ENCODE data around the gene ULK4.
A peak's percentile ranks its signal among the peaks of the same experiment; 100 is the strongest.

ULK4 gene

DNA sequence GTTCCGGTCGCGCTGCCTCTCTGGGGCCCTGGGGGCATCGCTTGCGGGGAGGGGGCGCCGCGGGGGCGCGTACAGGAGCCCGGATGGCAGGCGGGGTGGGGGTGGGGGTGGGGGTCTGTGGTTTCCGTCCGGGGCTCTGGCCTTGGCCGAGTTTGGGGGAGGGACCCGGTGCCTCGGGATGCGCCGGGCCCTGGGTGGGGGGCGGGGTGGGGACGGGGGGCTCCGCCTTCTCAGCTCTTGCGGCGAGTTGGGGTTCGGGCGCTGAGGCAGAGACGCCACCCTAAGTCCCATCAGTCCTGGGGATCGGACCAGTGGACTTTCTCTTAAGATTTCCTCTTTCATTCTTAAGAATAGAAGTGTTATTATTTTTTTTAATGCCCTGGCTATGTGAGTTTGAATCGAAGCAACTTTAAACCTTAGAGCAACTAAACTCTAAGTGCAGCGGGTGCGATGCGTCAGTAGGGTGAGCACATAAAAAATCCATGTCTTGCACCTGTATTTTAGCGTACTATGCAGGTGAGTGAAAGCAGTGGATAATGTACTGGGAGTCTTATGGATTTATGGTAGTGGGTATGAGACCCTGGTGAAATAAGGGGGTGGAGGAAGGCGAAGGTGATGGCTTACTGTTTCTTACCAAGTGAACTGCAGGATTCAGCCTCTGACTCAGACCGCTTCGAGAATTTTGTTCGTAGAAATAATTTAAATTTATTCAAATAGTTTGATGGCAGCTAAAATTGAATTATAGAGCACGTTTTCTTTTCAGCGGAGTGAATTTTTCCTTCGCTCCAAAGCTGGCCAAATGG is 761.8 kb downstream of the ULK4 start:
- Histone ChIP-seq H3K4me3 (ENCODE audit: low read length, poor library complexity, severe bottlenecking) (peak overlapping the region; percentile 88), H4K20me1 (ENCODE audit: insufficient read depth, low read length, poor library complexity, severe bottlenecking) (peaks cover 52% of the 10 kb centered on the region)
- TF ChIP-seq, protein P1, sequence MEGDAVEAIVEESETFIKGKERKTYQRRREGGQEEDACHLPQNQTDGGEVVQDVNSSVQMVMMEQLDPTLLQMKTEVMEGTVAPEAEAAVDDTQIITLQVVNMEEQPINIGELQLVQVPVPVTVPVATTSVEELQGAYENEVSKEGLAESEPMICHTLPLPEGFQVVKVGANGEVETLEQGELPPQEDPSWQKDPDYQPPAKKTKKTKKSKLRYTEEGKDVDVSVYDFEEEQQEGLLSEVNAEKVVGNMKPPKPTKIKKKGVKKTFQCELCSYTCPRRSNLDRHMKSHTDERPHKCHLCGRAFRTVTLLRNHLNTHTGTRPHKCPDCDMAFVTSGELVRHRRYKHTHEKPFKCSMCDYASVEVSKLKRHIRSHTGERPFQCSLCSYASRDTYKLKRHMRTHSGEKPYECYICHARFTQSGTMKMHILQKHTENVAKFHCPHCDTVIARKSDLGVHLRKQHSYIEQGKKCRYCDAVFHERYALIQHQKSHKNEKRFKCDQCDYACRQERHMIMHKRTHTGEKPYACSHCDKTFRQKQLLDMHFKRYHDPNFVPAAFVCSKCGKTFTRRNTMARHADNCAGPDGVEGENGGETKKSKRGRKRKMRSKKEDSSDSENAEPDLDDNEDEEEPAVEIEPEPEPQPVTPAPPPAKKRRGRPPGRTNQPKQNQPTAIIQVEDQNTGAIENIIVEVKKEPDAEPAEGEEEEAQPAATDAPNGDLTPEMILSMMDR (conservative IDR thresholded peaks at IDR 0.05; ENCODE audit: low read length) = no peak
- no peak for TF ChIP-seq EZH2phosphoT487 (IDR thresholded peaks at IDR 0.05; ENCODE audit: borderline replicate concordance)

GRCh38 chr3:41198950-41199865 is 762.7 kb downstream of the ULK4 start, which contains the start of gene CTNNB1:
CTNNB1 (plus strand) TSS chr3:41199505; CDS start chr3:41224069, 24,564 bp downstream.
- H3F3A ChIP-seq (ENCODE audit: low read depth) = 0 out of 2 replicates have a peak, but pooled peaks cover 6% of the 10 kb centered on the region
- no peaks in the 10 kb centered on the region for H3K27me3 ChIP-seq (ENCODE audit: insufficient read depth, low read length, poor library complexity, severe bottlenecking)
- peak within 1 kb of the TSS; percentile 88 for H3K4me3 ChIP-seq (ENCODE audit: low read length, poor library complexity, severe bottlenecking)
- H3K9me2 ChIP-seq (replicated peaks; ENCODE audit: low read depth, low read length) = no peaks in the 10 kb centered on the region
- H2AFZ ChIP-seq (ENCODE audit: low read length) = peak within 1 kb of the TSS; percentile 91
- H3K4me1 ChIP-seq (ENCODE audit: insufficient read depth, low read length, poor library complexity, severe bottlenecking) = peaks cover 32% of the 10 kb centered on the region
- TF ChIP-seq, protein P1 (conservative IDR thresholded peaks at IDR 0.05; ENCODE audit: low read length) = no peak; the same call in 1 of the 2 replicates
- no peak for TF ChIP-seq EZH2phosphoT487 (IDR thresholded peaks at IDR 0.05; ENCODE audit: borderline replicate concordance)
- H3K9me3 ChIP-seq (ENCODE audit: insufficient read depth, low read depth, low read length) = no peaks in the 10 kb centered on the region
- H3K79me2 ChIP-seq (ENCODE audit: insufficient read depth, low read length) = peaks cover 48% of the 10 kb centered on the region
- H3K9ac ChIP-seq (ENCODE audit: low read depth, low read length, poor library complexity, severe bottlenecking) = peak within 1 kb of the TSS; percentile 93
- H3K4me2 ChIP-seq (ENCODE audit: low read depth, low read length, poor library complexity, severe bottlenecking) = peak within 1 kb of the TSS; percentile 87
- H3K36me3 ChIP-seq (ENCODE audit: insufficient read depth, low read length) = no peaks in the 10 kb centered on the region
- H4K20me1 ChIP-seq (ENCODE audit: insufficient read depth, low read length, poor library complexity, severe bottlenecking) = peaks cover 43% of the 10 kb centered on the region

More for the DNA sequence above, 761.8 kb downstream of the ULK4 start:
- no peaks in the 10 kb centered on the region for H3K9me2 ChIP-seq (replicated peaks; ENCODE audit: low read depth, low read length)
- peak overlapping the region; percentile 70 for H3K4me2 ChIP-seq (ENCODE audit: low read depth, low read length, poor library complexity, severe bottlenecking)
- no peaks in the 10 kb centered on the region for H3K27me3 ChIP-seq (ENCODE audit: insufficient read depth, low read length, poor library complexity, severe bottlenecking)
- peak overlapping the region; percentile 93 for H3K9ac ChIP-seq (ENCODE audit: low read depth, low read length, poor library complexity, severe bottlenecking)
- H3K4me1 ChIP-seq (ENCODE audit: insufficient read depth, low read length, poor library complexity, severe bottlenecking) = peaks cover 40% of the 10 kb centered on the region
- no peak overlapping the region for H2AFZ ChIP-seq (ENCODE audit: low read length)
- H3F3A ChIP-seq (ENCODE audit: low read depth) = 0 out of 2 replicates have a peak, but pooled peaks cover 6% of the 10 kb centered on the region
- peaks cover 57% of the 10 kb centered on the region for H3K79me2 ChIP-seq (ENCODE audit: insufficient read depth, low read length)
- no peaks in the 10 kb centered on the region for H3K9me3 ChIP-seq (ENCODE audit: insufficient read depth, low read depth, low read length)
- H3K36me3 ChIP-seq (ENCODE audit: insufficient read depth, low read length) = no peaks in the 10 kb centered on the region

- H2AFZ ChIP-seq (ENCODE audit: low read length) = peak overlapping the region; percentile 91
- no peaks in the 10 kb centered on the region for H3K27me3 ChIP-seq (ENCODE audit: insufficient read depth, low read length, poor library complexity, severe bottlenecking)
- H3K4me1 ChIP-seq (ENCODE audit: insufficient read depth, low read length, poor library complexity, severe bottlenecking) = peaks cover 25% of the 10 kb centered on the region
- H3F3A ChIP-seq (ENCODE audit: low read depth) = 0 out of 2 replicates have a peak, but pooled peaks cover 6% of the 10 kb centered on the region
- no peak for TF ChIP-seq EZH2phosphoT487 (IDR thresholded peaks at IDR 0.05; ENCODE audit: borderline replicate concordance)
- TF ChIP-seq, protein P1 (conservative IDR thresholded peaks at IDR 0.05; ENCODE audit: low read length) = no peak
- H3K9ac ChIP-seq (ENCODE audit: low read depth, low read length, poor library complexity, severe bottlenecking) = peak overlapping the region; percentile 93
- no peaks in the 10 kb centered on the region for H3K36me3 ChIP-seq (ENCODE audit: insufficient read depth, low read length)
- H3K4me2 ChIP-seq (ENCODE audit: low read depth, low read length, poor library complexity, severe bottlenecking) = peak overlapping the region; percentile 87
- peaks cover 36% of the 10 kb centered on the region for H4K20me1 ChIP-seq (ENCODE audit: insufficient read depth, low read length, poor library complexity, severe bottlenecking)
- H3K9me2 ChIP-seq (replicated peaks; ENCODE audit: low read depth, low read length) = no peaks in the 10 kb centered on the region
- no peaks in the 10 kb centered on the region for H3K9me3 ChIP-seq (ENCODE audit: insufficient read depth, low read depth, low read length)
- peak overlapping the region; percentile 88 for H3K4me3 ChIP-seq (ENCODE audit: low read length, poor library complexity, severe bottlenecking)
- H3K79me2 ChIP-seq (ENCODE audit: insufficient read depth, low read length) = peaks cover 41% of the 10 kb centered on the region
Measured at GRCh38 chr3:41198526-41198925, 763.4 kb downstream of the ULK4 start.
